Activated CD8-positive, alpha-beta memory T cell treated with anti-CD3 and anti-CD28 coated beads, Interleukin-2, amount 50 U/mL, for 1 hour (primary cell): Measurements from ENCODE around the gene HSPB2.
"Not testable (repeated sequence)": the region's sequence is repeated elsewhere in the genome, so short reads cannot be mapped to it uniquely, and the experiment has no call there.

Experiments used
- DNase-seq: peaks from one replicate; pipeline ENCODE4 v3.0.0-alpha.2; 2020; ENCODE audit errors: extremely low read depth

Gene HSPB2

DNA sequence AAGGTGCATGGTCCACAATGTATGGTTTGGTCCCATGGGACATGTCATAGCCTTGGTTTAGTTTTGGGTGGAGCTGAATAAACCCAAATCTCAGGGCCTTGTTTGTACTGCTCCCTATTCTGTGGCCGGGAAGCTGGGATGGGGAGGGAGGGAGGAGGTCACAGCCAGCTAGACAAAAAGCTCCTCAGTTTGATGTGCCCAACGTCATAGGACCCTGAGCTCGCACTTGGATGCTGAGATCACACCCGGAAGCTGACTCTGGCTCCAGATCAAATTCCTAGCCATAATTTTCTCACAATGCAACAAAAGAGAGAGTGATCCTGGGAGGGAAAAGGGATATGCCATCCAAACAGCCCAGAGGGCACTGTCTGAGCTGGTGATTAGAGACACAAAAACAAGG is 1.5 kb downstream of the HSPB2 start:
- DNase-seq: no peak

DNA sequence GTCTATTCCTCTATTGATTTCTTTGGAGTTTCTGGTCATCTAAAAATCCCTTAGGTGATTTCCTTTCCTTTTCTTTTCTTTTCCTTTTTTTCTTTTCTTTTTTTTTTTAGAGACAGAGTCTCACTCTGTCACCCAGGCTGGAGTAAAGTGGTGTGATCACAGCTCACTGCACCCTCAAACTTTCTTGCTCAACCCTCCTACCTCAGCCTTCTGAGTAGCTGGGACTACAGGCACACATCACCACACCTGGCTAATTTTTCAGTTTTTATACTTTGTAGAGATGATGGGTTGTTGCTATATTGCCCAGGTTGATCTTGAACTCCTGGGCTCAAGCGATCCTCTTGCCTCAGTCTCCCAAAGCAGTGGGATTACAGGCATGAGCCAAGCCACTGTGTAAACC is 4.2 kb downstream of the HSPB2 start:
- DNase-seq: no peak

DNA sequence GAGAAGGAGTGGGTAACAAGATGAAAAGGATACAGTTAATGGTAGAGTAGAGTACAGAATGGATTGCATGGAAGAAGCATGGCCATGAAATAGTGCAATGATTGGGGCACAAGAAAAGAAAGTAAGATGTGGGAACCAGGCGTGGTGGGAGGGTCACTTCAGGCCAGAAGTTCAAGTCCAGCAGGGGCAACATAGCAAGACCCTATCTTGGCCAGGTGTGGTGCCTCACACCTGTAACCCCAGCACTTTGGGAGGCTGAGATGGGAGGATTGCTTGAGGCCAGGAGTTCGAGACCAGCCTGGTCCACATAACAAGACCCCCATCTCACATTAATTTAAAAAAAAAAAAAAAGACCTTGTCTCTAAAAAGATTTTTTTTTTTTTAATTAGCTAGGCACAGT is 4.8 kb downstream of the HSPB2 start:
- no peak for DNase-seq

DNA sequence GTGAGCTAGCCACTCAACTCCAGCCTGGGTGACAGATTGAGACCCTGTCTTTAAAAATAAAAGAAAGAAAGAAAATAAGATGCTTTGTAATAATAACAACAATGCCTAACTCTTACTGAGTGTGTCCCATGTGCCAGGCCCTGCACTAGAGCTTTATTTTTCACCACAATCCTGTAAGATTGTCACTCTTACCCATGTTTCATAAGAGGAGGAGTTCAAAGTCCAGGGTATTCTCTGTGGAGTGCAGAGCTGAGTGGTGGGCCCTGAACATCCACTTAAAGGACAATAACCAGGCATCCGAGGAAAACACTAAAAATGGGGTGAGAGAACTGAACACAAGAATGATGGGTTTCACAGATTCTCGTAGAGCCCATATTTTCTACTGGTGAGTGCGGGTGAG is 5.3 kb downstream of the HSPB2 start:
- no peak for DNase-seq

DNA sequence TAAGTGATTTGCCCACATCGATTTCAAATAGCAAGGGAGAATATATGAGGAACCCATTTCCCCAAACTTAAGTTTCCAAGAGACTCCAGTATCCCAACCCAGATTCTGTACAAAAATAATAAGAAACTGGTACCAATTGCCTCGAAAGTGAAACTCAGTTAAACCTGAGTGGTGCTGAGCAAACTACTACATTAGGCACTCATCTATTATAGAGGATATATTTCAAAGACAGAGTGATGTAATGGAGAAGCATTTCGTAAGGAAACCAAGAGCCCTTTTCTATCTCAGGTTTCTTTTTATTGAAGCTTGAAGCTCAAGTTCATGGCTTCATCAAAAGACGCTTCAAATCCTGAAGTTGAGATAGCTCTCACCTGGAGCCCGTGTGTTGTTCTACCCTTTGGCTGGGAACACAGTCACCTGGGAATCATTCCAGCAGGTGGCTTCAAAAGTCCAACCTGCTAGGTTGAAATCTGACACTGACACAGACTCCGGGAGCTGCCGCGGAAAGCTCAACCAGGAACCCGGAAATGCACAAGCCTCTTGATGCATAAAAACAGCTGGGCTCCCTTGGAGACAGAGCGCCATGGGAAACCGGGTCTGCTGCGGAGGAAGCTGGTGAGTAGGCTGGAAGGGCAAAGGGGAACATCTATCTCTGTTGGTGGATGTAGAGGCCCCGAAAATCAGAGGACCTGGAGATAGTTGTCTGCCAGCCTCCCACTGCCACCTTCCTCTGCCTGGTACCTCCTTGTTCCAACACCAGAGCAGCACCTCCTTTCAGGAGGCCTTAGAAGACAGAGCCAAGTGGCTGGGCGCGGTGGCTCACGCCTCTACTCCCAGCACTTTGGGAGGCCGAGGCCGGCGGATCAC is 6.1 kb downstream of the HSPB2 start, which contains the start of gene C11orf52:
C11orf52 (plus strand) TSS at position 524 of the 867 bp plus-strand sequence; CDS start at position 584, 60 bp downstream.
- no peak for DNase-seq

DNA sequence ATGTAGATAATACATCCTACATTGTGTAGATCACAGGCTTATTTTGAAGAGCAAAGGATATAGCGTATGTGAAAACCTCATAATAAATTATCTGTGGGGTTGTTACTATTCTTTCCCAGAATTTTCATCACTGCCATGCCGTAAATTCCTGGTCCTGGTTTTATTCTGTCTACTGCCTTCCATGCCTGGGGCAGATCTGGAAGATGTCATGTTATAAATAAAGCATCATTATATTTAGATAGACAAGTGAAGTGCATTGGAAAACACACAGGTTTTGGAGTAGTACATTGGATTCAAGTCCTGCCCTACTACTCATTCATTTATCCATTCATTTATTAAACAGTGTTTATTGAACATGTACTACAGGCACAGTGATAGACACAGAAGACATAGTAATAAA is 8.4 kb downstream of the HSPB2 start:
- no peak for DNase-seq

DNA sequence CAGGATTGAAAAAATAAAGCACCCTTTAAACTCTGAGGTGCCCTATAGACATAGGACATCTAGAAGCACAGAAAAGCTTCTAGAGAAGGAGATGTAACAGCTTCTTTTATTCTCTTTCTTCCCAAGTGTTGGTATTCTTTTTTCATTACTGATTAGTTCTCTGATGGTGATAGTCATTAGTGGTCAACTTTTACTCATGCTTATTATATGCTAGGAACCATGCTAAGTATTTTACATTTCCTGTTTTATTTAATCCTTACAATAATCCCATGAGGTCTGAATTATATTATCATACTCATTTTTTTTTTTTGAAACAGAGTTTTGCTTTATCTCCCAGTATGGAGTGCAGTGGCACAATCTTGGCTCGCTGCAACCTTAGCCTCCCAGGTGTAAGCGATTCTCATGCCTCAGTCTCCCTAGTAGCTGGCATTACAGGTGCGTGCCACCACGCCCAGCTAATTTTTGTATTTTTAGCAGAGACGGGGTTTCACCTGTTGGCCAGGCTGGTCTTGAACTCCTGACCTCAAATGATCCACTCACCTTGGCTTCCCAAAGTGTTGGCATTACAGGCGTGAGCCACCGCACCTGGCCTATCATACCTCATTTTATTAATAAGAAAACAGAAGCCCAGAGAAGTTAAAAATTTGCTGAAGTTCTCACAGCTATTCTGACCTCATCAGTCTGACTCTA is 9.2 kb downstream of the HSPB2 start:
- no peak for DNase-seq

DNA sequence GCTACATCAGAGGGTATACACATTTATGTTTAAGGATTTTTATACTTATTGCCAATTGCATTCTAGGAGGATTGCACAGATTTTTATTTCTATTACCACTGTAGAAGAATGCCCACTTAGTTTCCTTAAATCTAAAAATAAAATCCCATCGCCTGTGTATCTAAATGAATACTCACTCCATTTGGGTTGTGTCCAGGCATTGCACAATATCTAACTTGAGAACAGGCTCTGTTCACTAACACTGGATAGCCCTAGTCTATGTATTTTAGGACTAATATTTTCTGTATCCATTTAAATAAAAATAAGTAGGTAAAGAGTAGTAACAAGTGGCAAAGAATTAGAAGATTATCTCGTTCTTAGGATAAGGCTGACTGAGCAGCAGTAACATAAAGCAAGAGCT is 10.3 kb downstream of the HSPB2 start:
- no peak for DNase-seq

DNA sequence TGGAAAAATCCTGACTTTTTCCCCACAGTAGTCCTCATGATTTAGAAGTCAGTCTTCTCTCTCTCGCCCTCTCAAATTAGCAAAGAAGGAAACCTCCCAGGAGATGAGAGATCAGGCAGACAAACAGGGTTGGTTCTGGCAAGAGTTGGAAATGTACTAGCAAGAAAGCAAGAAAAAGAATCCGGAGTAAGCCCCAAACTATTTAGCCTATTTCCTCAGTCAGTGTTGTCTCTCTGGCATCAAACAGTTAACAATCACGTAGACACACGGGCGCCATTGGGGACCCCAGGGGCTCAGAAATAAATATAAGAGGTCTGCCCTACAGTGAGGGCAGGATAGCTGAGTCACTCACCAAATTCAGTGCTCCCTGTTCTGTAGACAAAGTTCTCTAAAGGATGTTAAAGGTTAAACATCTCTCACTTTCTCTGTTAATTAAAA is 10.8 kb downstream of the HSPB2 start:
- DNase-seq: no peak

DNA sequence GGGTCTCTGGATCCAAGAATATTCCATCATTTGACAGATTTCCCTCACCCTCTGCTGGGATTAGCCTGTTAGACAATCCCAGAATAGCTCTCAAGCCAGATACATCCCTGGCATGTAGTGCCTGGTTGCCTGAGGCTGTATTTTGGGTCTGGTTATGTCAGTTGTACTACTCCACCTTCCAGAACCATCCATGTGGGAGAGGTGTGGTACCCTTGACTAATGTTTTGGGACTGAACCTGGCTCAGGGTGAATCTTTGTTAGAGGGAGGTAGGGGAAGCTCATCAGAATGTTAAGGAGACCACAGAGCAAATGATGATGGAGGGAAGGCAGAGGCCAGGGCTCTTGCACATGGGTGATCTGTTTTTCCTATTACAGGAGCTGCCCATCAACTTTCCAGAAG is 11.4 kb downstream of the HSPB2 start:
- DNase-seq: no peak

DNA sequence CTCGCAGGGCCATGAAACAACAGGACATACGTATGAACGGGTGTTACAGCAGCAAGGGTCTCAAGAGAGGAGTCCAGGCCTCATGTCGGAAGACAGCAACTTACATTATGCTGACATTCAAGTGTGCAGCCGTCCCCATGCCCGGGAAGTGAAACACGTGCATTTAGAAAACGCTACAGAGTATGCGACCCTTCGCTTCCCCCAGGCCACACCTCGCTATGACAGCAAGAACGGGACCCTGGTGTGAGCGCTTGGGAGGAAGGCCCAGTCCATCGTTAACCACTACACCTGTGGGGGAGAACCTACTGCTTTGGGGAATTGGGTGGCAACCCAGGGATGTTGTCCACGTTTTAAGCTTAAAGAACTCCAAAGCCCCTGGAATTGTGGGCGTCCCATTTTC is 13.4 kb downstream of the HSPB2 start:
- no peak for DNase-seq

DNA sequence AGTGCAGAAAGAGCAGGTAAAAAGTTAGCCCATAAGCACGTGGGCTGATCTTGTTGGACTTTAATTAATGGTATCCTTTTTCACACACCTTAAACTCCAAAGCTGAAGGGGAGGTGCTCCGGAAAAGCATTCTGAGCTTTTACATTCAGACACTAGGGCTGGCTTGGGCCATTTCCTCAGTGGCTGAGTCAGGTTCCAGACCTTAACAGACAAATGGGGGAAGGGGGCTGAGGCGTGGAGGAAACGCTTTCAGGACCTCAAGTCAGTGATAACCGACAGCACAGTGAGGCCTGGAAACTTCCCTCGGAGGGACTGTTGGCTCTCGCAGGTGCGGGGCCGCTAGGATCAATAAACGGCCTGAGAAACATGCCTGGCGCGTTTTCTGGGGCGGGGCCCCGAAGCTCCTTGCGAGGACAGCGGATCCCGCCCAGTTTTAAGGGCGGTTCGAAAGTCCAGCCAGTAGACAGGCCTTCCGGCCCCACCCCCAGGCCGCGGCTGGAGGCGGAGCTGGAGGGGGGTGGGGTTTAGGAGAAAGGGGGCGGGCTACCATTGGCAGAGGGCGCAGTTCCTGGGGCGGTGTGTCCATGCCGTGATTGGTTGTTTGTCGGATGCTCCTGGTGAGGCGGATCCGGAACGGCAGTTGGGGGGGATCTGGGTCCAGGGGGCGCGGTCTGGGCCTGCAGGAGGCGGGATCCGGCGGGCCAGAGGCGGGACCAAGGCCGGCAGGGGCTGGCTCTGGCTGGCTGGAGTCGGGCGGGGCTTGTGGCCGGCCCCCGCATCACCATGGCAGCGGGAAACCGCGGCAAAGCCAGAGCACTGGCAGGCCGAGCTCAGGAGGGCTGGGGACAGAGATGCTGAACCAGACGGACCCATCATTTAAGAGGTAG is 14.2 kb downstream of the HSPB2 start:
- DNase-seq: peak; percentile 81

DNA sequence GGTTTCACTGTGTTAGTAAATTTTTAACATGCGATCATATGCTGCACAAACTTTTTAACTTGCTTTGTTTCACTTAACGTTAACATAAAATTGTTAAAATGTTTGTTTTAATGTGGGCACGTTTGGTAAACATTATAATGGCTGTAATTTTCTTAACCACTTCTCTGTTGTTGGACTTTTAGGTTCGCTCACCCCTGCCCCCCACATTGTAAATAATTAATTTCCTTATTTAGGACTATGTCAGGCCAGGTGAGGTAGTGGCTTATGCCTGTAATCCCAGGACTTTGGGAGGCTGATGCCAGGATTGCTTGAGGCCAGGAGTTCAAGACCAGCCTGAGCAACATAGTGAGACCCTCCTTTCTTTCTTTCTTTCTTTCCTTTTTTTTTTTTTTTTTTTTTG is 17.9 kb downstream of the HSPB2 start:
- DNase-seq: no peak

DNA sequence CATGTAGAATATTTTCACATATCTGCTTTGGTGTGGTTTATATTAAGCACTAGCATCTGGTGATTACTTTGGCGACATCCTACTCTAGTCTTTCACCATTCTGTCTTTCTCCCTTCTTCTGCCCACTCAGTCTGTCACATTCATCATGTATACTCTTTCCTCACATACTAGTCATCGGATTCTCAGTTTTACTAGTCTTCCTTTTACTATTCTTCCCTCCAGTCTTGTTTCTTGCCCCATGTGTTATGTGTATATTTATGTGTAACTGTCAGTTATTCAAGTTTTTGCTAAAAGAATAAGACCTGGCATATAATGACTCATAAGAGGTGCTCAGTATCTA is 20.0 kb downstream of the HSPB2 start:
- DNase-seq: no peak

DNA sequence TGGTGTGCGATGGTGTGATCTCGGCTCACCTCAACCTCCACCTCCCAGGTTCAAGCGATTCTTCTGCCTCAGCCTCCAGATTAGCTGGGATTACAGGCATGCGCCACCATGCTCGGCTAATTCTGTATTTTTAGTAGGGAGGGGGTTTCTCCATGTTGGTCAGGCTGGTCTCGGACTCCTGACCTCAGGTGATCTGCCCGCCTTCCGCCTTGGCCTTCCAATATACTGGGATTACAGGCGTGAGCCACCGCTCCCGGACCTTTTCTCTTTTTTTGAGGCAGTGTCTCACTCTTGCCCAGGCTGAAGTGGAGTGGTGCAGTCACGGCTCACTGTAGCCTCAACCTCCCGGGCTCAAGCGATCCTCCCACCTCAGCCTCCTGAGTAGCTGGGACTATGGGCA is 20.6 kb downstream of the HSPB2 start:
- DNase-seq: not testable (repeated sequence)

DNA sequence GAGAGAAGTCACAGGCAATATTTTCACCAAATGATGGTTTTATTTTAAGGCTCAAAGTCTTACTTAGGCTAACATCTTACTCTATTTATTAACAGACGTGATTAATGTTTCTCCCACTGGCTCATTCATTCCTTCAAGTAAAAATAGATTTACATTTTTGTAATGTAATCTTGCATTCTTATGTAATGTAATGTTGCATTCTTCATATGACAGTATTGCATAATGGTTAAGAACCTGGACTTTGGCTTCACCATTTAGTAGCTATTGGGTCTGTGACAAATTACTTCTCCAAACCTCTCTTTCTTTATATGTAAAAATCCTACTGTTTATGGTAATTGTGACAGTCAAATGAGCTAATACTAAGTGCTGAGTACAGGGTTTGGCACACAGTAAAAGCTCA is 21.3 kb downstream of the HSPB2 start:
- DNase-seq: no peak

DNA sequence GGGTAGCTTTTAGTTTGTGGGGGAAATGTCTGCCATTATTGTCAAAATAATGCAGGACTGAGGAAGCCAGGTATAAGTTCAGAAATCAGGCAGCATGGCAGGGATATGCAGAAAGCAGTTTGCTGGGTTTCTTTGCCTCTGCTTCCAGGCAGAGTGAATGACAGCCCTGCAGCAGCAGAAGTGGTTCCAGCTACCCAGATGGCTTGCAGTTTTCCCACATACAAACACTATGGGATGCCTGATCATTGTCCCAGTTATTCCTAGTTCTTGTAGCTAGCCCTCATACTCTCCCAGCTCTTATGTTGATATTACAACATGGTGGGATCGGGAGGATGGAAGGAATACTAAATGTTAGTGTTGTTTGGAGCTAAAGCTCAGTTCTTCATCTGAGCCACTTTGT is 21.8 kb downstream of the HSPB2 start:
- no peak for DNase-seq

DNA sequence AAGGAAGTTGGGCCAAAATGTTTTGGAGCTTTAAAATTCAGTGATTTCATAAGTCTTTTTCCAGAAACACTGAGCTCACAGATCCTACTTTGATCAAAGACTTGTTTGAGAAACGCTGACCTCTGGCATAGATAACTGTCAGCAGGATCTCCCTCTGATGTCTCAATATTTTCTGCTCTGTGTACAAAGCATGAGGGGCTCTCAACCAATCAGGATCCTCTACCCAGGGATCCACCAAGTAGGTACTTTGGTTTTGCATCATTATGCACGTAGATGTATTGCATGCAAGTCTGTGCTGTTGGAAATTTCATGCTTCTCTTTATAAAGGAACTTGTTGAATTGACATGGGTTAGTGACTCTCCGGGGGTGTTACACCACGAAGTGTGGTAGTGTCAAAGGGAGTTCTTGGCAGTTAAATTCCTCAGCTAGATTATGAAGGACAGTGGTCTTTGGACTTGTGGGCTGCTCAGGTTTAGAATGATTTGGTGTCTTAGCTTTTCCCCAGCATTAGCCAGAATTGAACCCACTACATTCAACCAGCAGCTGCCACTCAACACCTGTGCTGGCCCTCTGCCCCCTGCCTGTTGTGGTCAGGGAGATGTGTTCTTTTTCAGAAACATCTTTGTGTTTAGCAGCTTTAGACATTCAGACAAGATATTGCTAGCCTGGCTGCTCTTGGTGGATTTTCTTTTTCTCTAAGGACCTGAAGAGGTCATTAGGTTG is 22.9 kb downstream of the HSPB2 start:
- no peak for DNase-seq

DNA sequence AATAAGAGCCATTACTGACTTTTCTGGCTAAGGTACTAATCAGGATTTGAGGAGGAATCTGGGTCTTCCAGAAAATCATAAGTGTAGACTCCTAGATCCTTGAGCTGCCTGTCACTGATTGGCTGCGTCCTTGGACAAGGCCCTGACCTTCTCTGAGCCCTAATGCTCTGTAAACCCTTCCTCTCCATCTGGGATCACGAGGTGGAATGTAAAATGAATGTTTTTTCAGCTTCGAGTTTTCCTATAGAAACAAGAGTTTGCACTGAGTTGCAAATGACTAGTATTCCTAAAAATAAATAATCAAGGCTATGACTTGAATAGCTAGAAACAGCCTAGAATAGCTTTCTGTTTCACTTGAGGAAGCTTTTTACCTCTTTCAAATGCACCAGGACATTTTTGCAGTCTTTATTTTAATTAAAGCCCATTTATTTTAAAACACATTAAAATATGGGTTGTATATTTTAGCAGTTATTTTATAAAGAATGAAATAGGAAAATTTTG is 23.6 kb downstream of the HSPB2 start:
- DNase-seq: no peak

DNA sequence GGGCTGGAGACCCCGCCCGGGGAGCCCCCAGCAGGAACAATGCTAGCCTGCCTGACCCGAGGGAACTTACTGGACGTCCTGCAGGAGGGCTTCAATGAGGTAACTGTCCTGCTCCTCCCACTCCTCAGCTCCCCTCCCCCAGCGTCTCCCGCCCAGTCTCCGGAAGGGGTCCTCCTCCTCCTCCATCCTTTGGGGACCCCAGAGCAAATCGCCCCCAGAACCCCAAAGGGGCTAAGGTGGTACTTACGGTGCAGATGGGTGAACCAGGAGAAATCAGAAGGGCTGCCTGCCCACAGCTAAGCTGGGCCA is 24.9 kb downstream of the HSPB2 start:
- no peak for DNase-seq

DNA sequence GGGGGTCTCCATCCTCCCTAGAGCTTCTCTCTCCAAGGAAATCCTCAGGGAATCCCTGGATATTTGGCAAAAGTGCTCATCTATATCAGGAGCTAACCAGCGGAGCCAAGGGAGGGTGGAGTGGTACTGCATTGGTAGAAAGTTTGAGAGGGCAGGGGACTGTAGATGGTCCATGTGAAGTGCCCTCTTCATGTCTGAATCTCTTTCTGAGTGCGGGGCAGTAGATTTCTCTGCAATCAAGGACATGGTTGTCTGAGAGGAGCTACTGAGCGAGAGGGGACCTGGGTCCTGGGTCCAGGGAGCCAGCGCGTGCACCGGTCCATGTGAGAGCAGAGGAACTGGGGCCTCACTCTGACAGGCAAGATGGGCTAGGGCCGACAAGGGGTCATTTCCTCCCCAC is 25.3 kb downstream of the HSPB2 start:
- DNase-seq: no peak

DNA sequence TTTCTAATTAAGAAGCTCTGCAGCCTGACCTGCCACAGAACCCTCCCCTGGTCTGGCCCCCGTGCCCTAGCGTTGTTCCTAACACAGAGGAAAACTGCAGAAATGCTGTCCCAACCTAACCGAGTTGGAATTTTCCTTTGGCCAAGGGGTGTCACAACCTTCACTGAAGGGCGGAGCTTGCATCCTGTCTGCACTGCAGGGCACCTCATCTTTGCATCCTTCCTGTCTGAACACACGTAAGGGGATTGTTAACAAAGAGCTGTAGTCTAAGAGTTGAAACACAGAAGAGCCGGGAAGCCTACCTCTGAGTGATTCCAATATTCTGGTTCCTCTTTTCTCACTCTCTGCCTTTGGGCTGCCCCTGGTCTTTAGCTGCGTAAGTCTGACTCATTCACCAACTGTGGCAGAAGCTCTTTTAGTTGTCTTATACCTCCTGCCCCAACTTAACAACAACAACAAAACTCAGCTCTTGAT is 26.2 kb downstream of the HSPB2 start:
- DNase-seq: no peak
